Measurements from ENCODE around the gene TRIP13.

TRIP13 gene

DNA sequence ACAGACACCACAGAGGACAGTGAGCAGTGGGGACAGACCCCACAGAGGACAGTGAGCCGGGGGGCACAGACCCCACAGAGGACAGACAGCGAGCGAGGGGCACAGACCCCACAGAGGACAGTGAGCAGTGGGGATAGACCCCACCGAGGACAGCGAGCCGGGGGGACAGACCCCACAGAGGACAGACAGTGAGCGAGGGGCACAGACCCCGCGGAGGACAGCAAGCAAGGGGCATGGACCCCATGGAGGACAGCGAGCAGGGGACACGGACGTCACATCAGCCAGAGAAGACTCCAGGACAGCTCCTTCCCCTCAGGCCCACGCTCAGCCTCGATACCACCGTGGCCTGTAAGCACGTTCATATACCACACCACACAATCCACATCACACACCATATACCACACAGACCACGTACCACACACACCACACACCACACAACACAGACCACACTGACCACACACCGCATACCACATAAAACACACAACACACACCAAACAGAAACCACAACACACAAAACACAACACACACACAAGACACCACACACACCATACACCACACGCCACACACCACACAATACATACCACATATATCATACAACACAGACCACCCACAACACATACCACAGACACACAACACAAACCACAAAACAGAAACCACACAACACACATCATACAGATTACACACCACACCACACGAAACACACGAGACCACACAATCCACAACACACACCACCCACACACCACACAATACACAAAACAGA, 36.7 kb upstream of the TRIP13 start:
- DNase-seq, result no peak

DNA sequence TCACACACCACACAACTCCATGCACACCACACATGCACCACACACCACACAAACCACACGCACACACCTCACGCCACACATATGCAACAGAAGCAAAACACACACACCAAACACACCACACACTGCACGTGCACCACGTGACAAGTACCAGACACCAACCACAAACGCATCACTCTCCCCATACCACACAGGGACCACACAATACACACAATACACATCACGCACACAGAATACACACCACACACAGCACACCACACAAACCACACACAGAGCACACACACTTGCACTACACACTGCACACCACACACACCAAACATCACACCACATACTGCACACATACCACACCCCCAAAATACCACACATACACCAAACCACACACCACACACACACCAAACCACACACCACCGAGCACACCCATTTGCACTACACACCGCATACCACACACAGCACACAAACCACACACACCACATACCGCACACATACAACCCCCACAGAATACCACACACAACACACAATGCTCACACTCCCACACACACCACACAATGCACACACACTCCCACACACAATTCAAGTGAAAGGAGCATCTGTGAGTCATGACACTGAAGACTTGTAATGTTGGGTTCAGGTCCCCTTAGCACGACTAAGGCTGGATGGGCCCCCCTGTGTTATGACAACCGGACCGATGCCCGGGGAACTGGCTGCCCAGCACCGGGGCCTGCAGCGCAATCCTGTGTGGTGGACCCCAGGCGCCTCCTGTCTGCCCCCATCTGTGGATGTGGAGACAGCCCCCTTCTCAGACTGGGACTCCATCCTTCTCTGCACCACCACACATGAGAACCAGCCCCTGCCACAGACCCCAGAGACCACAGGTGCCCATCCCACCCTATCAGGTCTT, 35.9 kb upstream of the TRIP13 start:
- DNase-seq, result no peak

DNA sequence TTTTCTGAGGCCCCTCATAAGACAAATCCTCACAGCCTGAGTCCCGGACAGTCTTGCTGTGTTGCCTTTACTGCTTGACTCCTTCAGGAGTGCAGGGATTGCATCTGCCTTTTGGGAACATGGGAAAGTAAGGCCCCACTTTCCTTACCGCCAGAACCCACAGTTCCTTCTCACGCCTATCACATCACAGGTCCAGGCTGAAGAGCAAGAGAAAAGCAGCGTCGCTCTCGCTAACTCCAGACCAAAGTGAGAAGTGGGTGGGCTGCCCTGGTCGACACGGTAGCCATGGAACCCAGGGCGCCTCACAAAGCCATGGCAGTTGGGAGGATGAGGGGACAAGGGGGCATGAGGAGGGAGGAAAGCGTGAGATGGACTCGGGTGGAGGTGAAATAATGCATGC, 34.0 kb upstream of the TRIP13 start:
- no peak for DNase-seq

DNA sequence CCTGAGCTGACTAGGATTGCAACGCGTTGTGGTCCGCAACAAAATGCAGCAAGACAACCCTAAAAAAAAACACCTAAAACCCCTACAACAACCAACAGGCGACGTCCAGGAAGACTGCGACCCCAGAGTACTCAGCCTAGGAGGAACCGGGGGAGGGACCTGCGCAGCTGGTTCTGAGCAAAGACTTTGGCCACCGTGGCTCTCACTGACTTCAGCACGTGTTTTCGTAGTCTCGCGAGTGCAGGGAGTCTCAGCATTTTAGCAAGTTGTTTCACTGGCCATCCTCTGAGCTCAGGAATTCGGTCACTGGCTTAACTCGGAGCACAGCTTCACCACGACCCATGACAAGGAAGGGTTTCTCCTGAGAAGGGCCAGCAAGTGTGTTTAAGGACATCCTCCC, 33.3 kb upstream of the TRIP13 start:
- no peak for DNase-seq

DNA sequence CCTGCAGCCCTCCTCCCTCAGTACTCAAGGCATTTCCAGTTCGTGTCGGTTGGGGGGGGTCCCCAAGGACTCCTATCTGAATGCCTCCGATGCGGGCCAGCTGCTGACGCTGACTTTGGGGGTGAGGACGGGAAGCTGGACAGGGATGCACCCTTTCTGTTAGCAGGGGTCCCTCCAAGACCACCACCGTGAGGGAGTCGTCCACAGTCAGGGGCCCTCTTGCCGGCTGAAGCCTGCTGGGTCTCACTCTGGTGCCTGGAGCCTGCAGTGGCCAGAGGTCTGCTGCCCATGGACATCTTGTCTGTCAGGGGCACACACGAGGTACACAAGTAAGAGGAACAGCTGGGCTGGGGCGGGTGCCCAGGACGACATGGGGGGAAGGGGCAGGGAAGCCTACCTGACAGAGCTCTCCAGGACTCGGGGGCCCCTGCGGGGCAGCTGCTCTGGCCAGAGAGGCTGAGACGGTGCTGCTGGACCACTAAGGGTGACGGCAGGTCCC, 32.8 kb upstream of the TRIP13 start:
- no peak for DNase-seq

DNA sequence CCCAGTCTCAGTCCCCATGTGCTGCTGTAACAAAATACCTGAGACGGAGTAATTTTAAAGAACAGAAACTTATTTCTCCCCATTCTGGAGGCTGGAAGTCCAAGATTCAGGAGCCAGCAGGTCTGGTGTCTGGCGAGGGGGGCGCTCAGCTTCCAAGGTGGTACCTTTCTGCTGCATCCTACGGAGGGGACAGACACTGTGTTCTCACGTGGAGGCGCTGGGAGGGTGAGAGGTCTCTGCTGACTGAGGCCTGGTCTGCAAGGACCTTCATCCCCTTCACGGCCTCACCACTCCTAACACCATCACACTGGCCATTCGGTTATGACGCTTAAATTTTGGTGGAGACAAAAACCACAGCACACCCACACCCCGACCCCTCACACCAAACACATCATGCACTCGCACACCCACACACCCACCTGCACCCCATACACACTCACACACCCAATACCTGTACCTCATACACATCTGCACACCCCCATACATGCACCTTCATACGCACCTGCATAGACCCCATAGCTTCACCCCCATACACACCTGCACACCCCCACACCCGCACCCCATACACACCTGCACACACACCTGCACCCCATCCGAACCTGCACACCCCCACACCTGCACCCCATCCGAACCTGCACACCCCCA, 32.1 kb upstream of the TRIP13 start:
- no peak for DNase-seq

DNA sequence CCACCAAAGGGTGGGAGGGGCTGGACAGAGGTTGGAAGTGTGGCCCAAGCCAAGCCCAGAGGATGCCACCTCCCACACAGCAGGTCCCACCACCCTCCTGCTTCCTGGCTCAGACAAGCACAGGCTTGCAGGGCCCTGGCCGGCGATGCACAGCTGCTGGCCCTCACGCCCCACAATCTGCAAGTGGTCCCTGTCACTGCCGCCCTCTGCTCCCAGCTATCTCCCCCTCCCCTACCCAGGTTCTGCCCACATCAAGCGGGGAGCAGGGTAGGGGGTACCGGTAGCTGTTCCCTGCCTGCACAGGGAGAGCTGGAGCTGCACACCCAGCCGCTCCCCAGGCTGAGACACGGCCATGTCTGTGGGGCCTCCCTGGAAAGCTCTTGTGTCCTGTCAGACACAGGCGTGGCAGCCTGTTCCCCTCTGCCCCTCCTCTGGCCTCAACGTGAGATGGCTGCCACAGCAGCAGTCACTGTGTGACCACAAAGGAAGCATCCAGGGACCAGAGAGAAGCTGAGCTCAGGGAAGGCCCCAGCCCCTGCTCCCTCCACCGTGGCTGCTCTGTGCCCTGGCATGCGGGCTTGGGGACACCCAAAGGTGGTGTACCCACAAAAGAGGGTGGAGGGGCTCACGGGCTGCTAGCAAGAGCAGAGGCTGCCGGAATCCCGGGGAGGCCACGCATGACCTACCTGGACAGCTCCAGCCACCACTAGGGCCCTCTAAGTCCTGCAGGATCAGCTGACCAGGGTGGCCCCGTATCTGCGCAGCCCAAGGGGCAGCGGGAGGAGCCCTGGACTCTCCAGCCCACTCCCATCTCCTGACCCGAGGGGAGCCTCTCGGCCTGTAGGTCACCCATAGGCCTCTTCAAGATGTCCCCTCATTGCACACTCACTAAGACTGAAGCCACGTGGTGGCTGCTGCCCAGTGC, 31.0 kb upstream of the TRIP13 start:
- DNase-seq, result no peak

DNA sequence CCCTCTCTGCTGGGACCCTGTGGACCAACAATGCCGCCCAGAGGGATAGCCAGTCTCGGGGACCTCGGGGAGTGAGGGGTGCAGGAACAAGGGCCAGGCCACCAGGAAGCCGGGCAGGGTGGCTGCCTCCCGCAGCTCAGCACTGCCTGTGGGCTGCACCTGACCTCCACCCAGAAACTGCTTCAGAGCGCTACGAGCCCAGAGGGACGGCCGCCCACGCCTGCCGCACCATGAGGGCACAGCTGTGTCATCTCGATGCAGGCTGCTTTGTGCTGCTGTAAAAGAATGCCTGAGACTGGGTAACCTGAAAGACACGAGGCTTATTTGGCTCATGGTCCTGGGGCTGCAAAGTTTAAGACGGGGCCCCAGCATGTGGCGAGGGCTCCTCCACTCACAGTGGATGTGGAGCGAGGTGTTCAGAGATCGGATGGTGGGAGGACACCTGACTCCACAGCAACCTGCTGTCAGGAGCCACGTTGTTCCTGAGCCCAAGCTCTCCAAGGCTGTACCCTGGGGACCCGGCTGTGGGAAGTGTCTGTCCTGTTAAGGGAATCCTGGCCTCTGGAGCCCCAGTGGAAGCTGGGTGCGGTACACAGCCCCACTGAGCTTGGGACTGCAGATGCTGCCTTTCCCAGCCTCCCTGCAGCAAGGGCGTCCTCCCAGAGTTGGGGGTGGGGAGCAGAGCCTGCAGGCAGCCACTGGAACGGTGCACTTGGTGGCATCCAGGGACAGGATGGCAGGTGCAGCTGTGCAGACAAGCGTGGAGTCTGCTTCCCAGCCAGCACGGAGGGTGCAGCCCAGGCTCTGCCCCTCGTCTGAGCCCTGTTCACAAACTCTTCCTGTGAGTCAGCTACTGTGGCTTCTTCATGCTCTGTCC, 30.1 kb upstream of the TRIP13 start:
- no peak for DNase-seq

DNA sequence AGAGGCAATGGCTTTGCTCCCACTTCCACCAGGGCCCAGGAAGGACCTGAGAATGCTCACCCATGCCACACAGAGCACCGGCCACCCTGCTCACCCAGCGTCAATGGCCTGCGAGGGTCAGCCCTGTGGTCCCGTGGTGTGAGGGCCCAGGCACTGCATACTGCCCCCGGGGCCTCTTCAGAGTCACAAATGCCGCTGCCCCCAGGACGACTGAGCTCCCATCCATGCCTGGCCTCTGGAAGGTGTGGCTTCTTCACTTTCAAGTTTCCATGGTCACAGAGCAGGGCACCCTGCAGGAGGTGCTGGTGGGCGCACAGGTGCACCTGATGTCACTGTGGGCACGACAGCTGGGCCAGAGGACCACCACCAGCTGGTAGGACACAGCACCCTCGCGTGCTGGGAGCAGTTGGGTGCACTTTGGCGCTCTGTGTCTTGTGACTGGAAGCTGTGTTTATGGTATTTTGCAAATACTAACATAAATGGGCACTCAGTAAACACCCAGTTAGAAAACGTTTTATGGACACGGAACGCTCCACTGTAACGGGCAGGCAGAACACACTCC, 29.4 kb upstream of the TRIP13 start:
- DNase-seq, result no peak

DNA sequence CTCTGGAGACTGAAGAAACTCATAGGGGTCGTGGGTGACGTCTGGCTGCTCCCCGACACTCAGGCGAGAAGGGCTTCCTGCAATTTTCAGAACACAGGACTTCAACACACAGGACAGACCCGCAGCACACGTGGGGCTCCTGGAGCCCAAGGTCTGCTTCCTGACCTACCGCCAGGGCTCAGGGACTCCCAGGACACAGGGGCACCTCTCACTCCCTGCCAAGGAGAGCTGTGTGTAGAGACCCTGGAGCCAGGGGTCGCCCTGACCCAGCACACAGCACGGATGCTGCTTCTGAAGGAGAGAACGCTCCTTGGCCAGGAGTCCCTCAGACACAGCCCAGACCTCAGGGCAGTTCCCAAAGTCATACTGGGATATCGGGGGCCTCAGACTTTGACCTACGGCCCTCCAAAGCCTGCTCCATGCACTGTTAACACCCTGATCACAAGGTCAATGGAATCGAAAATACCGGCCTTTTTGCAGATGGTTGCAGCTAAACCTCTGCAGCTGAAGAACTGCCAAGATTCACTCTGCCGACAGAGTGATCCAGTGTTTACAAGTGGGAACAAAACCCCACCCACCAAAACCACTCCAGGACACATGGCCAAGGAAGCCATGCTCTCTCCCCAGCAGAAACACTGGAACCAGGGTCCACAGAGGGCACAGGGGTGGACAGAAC, 28.1 kb upstream of the TRIP13 start:
- DNase-seq, result no peak

DNA sequence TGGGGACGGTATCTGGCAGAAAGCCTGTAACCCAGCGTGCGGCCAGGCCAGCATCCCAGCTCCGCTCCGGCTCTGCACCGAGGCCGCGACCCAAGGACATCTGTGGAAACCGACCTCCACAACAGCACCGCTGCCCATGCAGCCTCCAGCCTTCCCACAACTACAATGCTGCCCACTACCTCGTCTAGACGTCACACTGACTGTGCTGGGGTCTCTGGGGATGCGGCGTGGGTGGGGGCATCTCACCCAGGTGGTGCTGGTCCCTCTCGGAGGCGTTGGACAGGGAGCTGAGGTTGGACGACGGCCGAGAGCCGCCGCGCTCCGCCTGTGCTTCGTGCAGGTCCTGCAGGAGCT, 27.5 kb upstream of the TRIP13 start:
- DNase-seq, result no peak

DNA sequence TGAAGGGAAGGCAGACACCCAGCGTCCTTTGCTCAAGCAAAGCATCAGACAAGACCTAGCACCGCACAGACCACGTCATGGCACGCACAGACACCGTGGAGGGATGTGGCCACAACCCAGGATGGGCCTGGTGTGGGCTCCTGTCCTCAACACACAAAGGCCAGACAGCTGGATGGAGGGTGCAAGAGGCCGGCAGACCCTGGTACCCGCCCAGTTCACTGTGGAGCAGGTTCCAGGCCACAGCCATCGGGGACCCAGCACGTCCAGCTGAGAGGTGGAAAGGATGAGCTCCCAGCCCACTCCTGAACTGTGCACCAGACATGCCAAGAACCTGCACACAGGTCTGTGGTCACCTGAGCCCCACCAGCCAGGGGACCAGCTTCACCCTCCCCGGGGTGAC, 26.9 kb upstream of the TRIP13 start:
- no peak for DNase-seq

DNA sequence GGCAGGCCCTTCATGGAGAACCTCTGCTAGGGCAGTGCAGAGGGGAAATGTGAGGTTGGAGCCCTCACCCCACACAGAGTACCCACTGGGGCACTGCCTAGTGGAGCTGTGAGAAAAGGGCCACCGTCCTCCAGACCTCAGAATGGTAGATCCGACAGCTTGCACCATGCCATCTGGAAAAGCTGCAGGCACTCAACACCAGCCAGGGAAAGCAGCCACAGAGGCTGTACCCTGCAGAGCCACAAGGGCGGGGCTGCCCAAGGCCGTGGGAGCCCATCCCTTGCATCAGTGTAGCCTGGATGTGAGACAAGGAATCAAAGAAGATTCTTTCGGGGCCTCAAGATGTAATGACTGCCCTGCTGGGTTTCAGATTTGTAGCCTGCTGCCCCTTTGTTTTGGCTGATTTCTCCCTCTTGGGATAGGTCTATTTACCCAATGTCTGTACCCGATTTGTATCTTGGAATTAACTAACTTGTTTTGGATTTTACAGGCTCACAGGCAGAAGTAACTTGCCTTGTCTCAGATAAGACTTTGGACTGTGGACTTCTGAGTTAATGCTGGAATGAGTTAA, 25.3 kb upstream of the TRIP13 start:
- no peak for DNase-seq

DNA sequence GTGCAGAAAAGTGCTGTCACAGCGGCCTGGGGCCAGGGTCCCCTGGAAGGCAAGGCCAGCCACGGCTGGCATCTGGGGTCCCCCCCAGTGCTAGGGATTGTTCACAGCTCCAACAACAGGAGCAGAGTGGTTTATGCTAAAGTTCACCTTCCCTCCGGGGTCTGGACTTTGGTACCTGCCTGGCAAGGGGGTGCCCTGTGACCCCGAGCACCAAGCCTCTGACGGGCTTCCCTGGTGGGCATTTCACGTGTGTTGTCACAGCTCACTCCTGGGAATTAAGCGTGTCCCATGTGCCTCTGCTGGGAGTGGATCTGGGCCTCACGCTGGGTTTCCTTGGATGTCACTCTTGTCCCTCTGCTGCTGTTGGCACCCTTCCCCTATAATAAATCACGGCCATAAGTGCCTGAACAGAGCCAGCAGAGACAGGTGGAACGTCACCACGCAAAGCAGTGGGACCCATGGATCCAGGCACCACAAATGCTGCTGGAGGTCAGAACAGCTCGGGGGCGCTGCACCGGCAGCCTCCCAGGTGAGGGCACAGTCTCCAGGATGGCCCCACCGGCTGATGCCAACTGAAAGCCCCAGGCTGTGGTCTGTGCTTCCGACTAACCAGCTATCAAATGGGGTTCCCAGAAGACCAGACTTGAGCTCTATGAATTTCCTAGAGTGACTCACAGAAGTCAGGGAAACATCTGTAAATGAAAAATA, 24.1 kb upstream of the TRIP13 start:
- DNase-seq, result no peak

DNA sequence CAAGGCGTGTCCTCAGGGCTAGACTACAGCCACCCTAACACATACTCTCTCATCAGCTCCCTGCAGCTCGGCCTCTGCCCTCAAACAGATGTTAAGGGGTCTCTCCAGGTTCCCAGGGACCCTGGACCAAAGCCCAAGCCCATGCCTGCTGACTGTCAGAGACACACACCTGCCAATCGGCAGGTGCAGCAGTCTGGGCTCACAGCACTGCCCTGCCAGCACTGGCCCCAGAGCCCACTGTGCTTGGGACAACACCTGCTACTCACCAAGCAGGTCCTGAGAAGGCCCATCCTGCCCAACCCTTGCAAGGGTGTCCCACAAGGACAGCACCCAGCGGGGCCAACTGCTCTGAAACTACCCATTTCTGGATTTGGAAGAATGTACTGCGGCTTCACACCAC, 21.7 kb upstream of the TRIP13 start:
- no peak for DNase-seq

DNA sequence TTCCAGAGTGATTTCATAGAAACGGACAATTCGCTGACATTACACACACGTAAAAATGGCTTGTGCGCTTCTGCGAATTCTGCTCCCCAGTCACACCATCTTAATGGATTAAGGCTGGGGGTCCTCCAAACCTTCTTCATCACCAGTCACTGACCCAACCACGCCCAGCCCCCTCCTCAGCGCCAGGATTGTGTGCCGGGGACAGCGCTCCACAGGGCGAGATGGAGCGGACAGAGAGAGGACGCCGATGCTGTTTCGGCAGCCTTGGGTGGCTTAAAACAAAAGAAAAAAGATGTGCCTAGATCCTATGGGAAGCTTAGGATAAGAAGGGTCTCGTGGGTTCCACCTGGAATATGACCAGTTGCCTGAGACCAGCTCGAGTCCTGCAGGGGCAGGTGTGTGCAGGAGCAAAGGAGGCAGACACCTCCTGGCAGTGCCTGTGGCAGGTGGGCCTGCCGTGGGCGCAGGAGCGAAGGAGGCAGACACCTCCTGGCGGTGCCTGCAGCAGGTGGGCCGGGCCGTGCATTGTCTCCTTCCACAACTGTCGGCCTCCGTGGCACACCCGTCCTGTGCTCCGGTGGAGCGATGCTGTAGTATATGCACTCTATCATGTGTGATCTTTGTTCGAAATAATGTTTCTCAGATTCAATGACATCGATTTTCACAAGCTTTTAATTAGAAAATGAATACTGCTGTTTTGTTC, 20.9 kb upstream of the TRIP13 start:
- DNase-seq, result no peak

DNA sequence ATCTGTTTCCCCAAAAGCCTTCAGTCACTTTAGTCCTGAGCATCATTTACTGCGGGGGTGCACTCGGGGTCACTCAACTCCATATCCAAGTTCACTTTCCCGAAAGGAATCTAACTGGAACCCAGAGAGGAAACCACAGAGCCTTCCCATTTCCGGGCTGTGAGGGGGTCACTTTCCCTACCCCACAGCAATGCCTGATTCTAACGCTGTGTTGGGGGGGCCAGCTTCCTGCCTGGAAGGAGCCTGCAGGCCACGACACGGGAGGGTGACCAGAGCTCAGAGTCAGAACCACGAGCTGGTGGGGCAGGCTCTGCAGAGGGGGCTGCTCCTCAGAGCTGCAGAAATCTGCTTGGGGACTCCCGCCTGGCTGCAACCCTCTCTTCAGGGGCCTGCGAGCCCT, 20.4 kb upstream of the TRIP13 start:
- DNase-seq, result no peak

DNA sequence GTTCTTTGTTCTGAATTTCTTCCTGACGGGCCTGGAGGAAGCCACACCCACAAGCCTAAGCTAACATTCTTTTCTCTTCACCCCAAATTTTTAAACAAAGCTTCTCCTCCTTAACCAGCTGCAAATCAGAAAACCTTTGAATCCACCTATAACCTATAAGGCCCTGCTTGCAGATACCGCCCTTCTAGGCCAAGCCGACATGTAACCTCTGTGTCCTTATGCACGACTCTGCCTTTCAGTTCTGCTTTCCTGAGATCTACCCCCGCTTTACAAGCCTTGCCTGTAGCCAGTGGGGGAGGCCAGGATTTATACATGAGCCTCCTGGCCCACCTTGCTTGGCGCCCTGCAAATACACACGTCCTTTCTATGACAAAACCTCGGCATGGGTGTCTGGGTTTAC, 19.4 kb upstream of the TRIP13 start:
- no peak for DNase-seq

DNA sequence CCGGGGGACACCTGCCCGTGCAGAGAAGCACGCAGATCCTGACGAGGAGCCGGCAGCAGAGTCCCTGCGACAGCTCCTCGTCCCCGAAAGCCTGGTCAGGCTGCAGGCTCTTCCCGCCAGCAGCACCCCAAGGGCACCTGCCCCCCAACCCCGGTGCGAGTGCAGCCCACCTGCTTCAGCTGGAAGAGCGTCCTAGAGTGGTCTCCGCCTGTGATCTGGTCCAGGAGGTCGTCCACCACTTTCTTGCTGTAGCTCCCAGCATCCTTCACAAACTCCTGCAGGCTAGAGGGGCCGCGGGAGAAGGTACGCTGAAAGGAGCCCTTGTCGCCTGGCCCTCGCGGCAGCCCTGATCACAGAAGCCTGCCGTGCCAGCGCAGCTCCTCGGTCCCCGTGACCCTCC, 16.8 kb upstream of the TRIP13 start:
- no peak for DNase-seq
